B cell (primary cell): ENCODE results near the gene PFN3. TPM values are rescaled to one million over a fixed set of nuclear protein-coding genes. Genes with fewer than 3 reads are reported as not detected.

Source experiments
- ATAC-seq: fragments of 200-7000 bp; cut with Tn5 transposase; one replicate; pipeline ENCODE4 v1.10.0; 2021; ENCODE audit warnings: low read depth, mild to moderate bottlenecking, moderate number of reproducible peaks, moderate library complexity
- CTCF ChIA-PET: fragments of 350-600 bp; sonication (Branson Sonifier 250); formaldehyde crosslinking; loops from one replicate; lab custom pipeline; 2021; ENCODE audit warnings: antibody characterized with exemption, inconsistent platforms; lab: Charles Lee
- POLR2A ChIA-PET: fragments of 350-600 bp; sonication (Branson Sonifier 250); formaldehyde crosslinking; loops from one replicate; lab custom pipeline; 2021; ENCODE audit warnings: antibody characterized with exemption; lab: Charles Lee
- DNase-seq: peaks from one replicate; pipeline ENCODE4 v3.0.0; 2013
- H2AFZ ChIP-seq: 2 replicates; pipeline ENCODE4 v1.6.1; 2012; ENCODE audit warnings: mild to moderate bottlenecking, low read depth, low read length; ENCODE audit not compliant: insufficient read depth, poor library complexity, severe bottlenecking
- H3K27ac ChIP-seq, 2 donors: 1 replicate in 1 of 2; 2 replicates in 1 of 2; pipeline ENCODE4 v1.5.1; 2012 to 2013; ENCODE audit warnings: low read length in 2 of 2, mild to moderate bottlenecking in 2 of 2, moderate library complexity in 1 of 2
- H3K27me3 ChIP-seq, 4 experiments: fragments of 200-600 bp in 1 of 4; sonication (generic) in 1 of 4; replicated peaks in 1 of 4; 1 replicate in 2 of 4; 2 replicates in 2 of 4; pipeline versions ENCODE4 v1.6.1 to v1.7.0; 2013 to 2016; ENCODE audit warnings: low read length in 3 of 4, mild to moderate bottlenecking in 2 of 4, mixed read lengths in 1 of 4, moderate library complexity in 1 of 4; ENCODE audit not compliant: insufficient read depth in 4 of 4, control insufficient read depth in 3 of 4; ENCODE audit errors: control extremely low read depth in 1 of 4
- H3K36me3 ChIP-seq, 2 experiments: replicated peaks in 1 of 2; 1 replicate in 1 of 2; 2 replicates in 1 of 2; pipeline versions ENCODE4 v1.6.1 to v1.7.1; 2013; ENCODE audit warnings: low read length in 1 of 2; ENCODE audit not compliant: insufficient read depth in 2 of 2, control insufficient read depth in 1 of 2; ENCODE audit errors: control extremely low read depth in 1 of 2, extremely low read depth in 1 of 2
- H3K4me1 ChIP-seq, 2 donors: fragments of 200-600 bp in 1 of 2; sonication (generic) in 1 of 2; 1 replicate in 1 of 2; 2 replicates in 1 of 2; pipeline versions ENCODE4 v1.5.1 to v1.6.1; 2013 to 2017; ENCODE audit warnings: low read length in 2 of 2; ENCODE audit not compliant: control insufficient read depth in 2 of 2, insufficient read depth in 2 of 2
- H3K4me2 ChIP-seq: replicated peaks from 2 replicates; pipeline ENCODE3; 2012; ENCODE audit warnings: mild to moderate bottlenecking, low read depth, low read length; ENCODE audit not compliant: poor library complexity, severe bottlenecking
- H3K4me3 ChIP-seq, 5 experiments: fragments of 200-600 bp in 1 of 5; sonication (generic) in 1 of 5; 1 replicate in 3 of 5; 2 replicates in 2 of 5; pipeline versions ENCODE4 v1.5.1 to v1.7.0; 2011 to 2016; ENCODE audit warnings: low read length in 4 of 5, mild to moderate bottlenecking in 4 of 5, low read depth in 2 of 5, control low read depth in 1 of 5, moderate library complexity in 1 of 5; ENCODE audit not compliant: insufficient read depth in 1 of 5; ENCODE audit errors: control extremely low read depth in 1 of 5, extremely low read depth in 1 of 5
- H3K79me2 ChIP-seq: fragments of 200-600 bp; sonication (generic); one replicate; pipeline ENCODE4 v1.6.0; 2016; ENCODE audit warnings: low read length; ENCODE audit not compliant: control insufficient read depth, insufficient read depth
- H3K9ac ChIP-seq: fragments of 200-600 bp; sonication (generic); 2 replicates; pipeline ENCODE4 v1.6.1; 2017; ENCODE audit warnings: mild to moderate bottlenecking, low read length, moderate library complexity
- H3K9me3 ChIP-seq, 3 donors: one replicate each; pipeline versions ENCODE4 v1.6.1 to v1.7.1; 2013; ENCODE audit warnings: low read length in 2 of 3; ENCODE audit not compliant: control insufficient read depth in 2 of 3, insufficient read depth in 1 of 3; ENCODE audit errors: control extremely low read depth in 1 of 3
- H4K20me1 ChIP-seq: 2 replicates; pipeline ENCODE4 v1.6.0; 2012; ENCODE audit warnings: mild to moderate bottlenecking, low read length; ENCODE audit not compliant: insufficient read depth, control insufficient read depth, poor library complexity, severe bottlenecking
- H3K27ac Mint-ChIP-seq: one replicate; pipeline ENCODE4 v1.8.0; 2021; ENCODE audit warnings: mixed read lengths
- H3K27me3 Mint-ChIP-seq: one replicate; pipeline ENCODE4 v1.8.0; 2021; ENCODE audit warnings: mixed read lengths
- H3K4me1 Mint-ChIP-seq: one replicate; pipeline ENCODE4 v1.8.0; 2021; ENCODE audit warnings: mixed read lengths
- H3K4me3 Mint-ChIP-seq: one replicate; pipeline ENCODE4 v1.8.0; 2021; ENCODE audit warnings: mixed read lengths
- H3K9me3 Mint-ChIP-seq: one replicate; pipeline ENCODE4 v1.8.0; 2022; ENCODE audit warnings: mixed read lengths; ENCODE audit not compliant: insufficient read depth
- EZH2 ChIP-seq: IDR thresholded peaks from 2 replicates; pipeline ENCODE4 v1.6.1; 2012; ENCODE audit warnings: borderline replicate concordance, low read depth, mild to moderate bottlenecking, moderate library complexity, low read length; ENCODE audit not compliant: insufficient read depth, poor library complexity, severe bottlenecking
- WGBS: methylation state at CpG from one replicate; pipeline ENCODE4 v1.1.5; 2013; ENCODE audit warnings: missing lambda C conversion rate; ENCODE audit not compliant: insufficient coverage; 5-methylcytosine and 5-hydroxymethylcytosine counted together
- intact Hi-C: fragments of 100-400 bp; cut with micrococcal nuclease; formaldehyde crosslinking; loops from one replicate; pipeline ENCODE4 v1.10.0; 2022
- polyA plus RNA-seq: library from polyadenylated mRNA; depleted of rRNA; stranded (reverse); fragments of >200 nt; gene quantifications from 2 replicates; pipeline ENCODE4 v1.2.3, GENCODE V29; 2012
- total RNA-seq, 2 donors: library from RNA; stranded (reverse); fragments of 120-200 nt in 1 of 2; gene quantifications; 1 replicate in 1 of 2; 2 replicates in 1 of 2; pipeline versions ENCODE4 v1.2.3 to v1.2.4, GENCODE V29; 2013 to 2022
- TF ChIP-seq, protein P1 (sequence below): fragments of 200-600 bp; IDR thresholded peaks from one replicate; pipeline ENCODE4 v1.8.0; 2022; ENCODE audit warnings: antibody characterized with exemption, mild to moderate bottlenecking

PFN3 gene
- total and polyA plus RNA-seq, 2 donors (not counting 1 experiment from before 2014, with no cell fraction given), result not detected

DNA sequence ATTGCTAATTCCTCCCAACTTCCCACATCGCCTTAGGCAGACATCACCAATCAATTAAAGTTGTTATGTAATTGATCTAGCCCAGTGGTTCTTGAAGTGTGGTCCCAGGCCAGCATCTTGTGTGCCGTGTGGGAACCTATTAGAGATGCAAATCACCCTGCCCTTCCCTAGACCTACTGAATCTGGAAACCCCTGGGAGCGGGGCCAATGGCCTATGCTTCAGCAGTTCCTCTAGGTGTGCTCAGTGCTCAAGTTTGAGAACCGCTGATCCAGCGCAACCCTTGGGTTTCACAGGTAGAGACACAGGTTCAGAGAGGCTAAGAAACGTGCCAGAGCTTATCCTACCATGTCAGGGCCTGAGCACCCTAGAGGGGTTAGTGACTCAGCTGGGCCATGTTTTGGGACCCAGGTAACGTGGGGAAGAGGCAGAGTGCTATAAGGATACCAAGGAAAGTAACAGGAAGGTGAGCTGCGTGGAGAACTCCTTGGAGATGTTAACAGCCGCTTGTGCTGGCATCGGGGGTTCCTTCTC is 11.9 kb downstream of the PFN3 start:
- no peak overlapping the region for H3K27ac Mint-ChIP-seq
- peaks cover 14 to 24% of the 10 kb centered on the region in 2 donors for H3K4me1 ChIP-seq

DNA sequence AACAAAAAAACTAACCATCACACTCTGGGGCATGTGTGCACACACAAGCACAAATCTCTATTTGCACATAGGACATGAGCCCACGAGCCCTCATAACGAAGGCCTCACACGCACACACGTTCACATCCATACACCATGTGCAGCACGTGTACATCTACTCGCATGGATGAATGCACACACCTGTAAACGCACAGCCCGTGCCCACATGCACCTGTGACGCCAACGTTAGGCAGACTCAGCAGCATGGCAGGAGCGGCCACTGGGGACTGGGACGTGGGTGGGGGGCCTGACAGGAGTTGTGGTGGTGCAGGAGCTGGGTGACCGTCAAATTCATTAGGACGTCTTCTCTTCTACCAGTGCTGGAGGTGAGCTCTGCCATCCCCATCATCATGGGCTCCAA is 13.1 kb downstream of the PFN3 start:
- ATAC-seq (no peak), DNase-seq (no peak)
- H3K27ac Mint-ChIP-seq, result no peak overlapping the region
- no peaks in the 10 kb centered on the region for H3K9me3 ChIP-seq
- no peaks in the 10 kb centered on the region for H3K79me2 ChIP-seq
- H4K20me1 ChIP-seq, result no peaks in the 10 kb centered on the region
- peaks cover 22% of the 10 kb centered on the region for H3K27me3 Mint-ChIP-seq
- no peaks in the 10 kb centered on the region for H3K36me3 ChIP-seq
- ChIA-PET POLR2A (no interaction called here), CTCF (interaction anchor here (3.7 to 10.1 kb wide), 3 partner anchors 16 to 68 kb away, joined by 44 to 186 read pairs (median 146); partner anchors contain the start of gene PFN3)
- H3K4me1 ChIP-seq, result peaks cover 14 to 24% of the 10 kb centered on the region in 2 donors
- intact Hi-C loops, result no loop called here
- no peak overlapping the region for H3K4me3 Mint-ChIP-seq
- no peak overlapping the region for H3K9ac ChIP-seq
- H3K4me1 Mint-ChIP-seq, result peaks cover 25% of the 10 kb centered on the region
- no peak overlapping the region for H3K4me2 ChIP-seq
- H3K9me3 Mint-ChIP-seq, result no peaks in the 10 kb centered on the region
- WGBS, result 67% methylated on average over 7 of the region's 14 CpGs
- H3K27me3 ChIP-seq, result peaks cover 0 to 16% (median 0%) of the 10 kb centered on the region in 4 experiments
- H2AFZ ChIP-seq, result no peak overlapping the region
- H3K4me3 ChIP-seq, result no peak overlapping the region
- no peak overlapping the region for H3K27ac ChIP-seq
- TF ChIP-seq, protein P1, sequence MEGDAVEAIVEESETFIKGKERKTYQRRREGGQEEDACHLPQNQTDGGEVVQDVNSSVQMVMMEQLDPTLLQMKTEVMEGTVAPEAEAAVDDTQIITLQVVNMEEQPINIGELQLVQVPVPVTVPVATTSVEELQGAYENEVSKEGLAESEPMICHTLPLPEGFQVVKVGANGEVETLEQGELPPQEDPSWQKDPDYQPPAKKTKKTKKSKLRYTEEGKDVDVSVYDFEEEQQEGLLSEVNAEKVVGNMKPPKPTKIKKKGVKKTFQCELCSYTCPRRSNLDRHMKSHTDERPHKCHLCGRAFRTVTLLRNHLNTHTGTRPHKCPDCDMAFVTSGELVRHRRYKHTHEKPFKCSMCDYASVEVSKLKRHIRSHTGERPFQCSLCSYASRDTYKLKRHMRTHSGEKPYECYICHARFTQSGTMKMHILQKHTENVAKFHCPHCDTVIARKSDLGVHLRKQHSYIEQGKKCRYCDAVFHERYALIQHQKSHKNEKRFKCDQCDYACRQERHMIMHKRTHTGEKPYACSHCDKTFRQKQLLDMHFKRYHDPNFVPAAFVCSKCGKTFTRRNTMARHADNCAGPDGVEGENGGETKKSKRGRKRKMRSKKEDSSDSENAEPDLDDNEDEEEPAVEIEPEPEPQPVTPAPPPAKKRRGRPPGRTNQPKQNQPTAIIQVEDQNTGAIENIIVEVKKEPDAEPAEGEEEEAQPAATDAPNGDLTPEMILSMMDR, result no peak
- no peak for TF ChIP-seq EZH2

More for the DNA sequence above, 11.9 kb downstream of the PFN3 start:
- Histone ChIP-seq H3K79me2 (no peaks in the 10 kb centered on the region), H3K36me3 (no peaks in the 10 kb centered on the region), H3K27ac (no peak overlapping the region), H2AFZ (no peak overlapping the region), H3K4me2 (no peak overlapping the region), H3K4me3 (no peak overlapping the region), H3K9me3 (no peaks in the 10 kb centered on the region), H3K27me3 (peaks cover 0 to 5% (median 0%) of the 10 kb centered on the region in 4 experiments), H4K20me1 (no peaks in the 10 kb centered on the region), H3K9ac (no peak overlapping the region)
- WGBS, result 94% methylated on average over 8 of the region's 10 CpGs
- Mint-ChIP-seq H3K4me1 (peaks cover 27% of the 10 kb centered on the region), H3K4me3 (no peak overlapping the region), H3K27me3 (peaks cover 15% of the 10 kb centered on the region), H3K9me3 (no peaks in the 10 kb centered on the region)
- ATAC-seq (no peak), DNase-seq (no peak)
- TF ChIP-seq EZH2, result no peak
- TF ChIP-seq, protein P1, result no peak
- ChIA-PET CTCF (interaction anchor here (1.0 to 10.1 kb wide), 10 partner anchors 15 to 128 kb away, joined by 3 to 186 read pairs (median 20); partner anchors contain the start of genes DDX41, DOK3, F12 and PDLIM7), POLR2A (interaction anchor here (2.3 kb wide), 1 partner anchor 65 kb away, joined by 17 read pairs; no protein-coding TSS in a partner anchor)
- intact Hi-C loops, result no loop called here
